Smooth muscle cell (in vitro differentiated cells): Measurements from ENCODE around the gene PCBP2. TPM values are rescaled to one million over a fixed set of nuclear protein-coding genes. Genes with fewer than 3 reads are reported as not detected.

Source experiments
- DNase-seq: peaks from one replicate; lab custom pipeline; 2025; ENCODE audit not compliant: unreplicated experiment; lab: John Stamatoyannopoulos, UW
- H2AFZ ChIP-seq: fragments of 200-600 bp; sonication (generic); 2 replicates; pipeline ENCODE4 v1.6.0; 2016; ENCODE audit warnings: antibody characterized with exemption, low read depth, mild to moderate bottlenecking
- H3F3A ChIP-seq: fragments of 200-600 bp; sonication (generic); 2 replicates; pipeline ENCODE4 v1.6.0; 2017; ENCODE audit warnings: antibody characterized with exemption, low read depth
- H3K27ac ChIP-seq: fragments of 200-600 bp; sonication (generic); 2 replicates; pipeline ENCODE4 v1.5.1; 2016; ENCODE audit warnings: low read depth, mild to moderate bottlenecking
- H3K27me3 ChIP-seq: fragments of 200-600 bp; sonication (generic); 2 replicates; pipeline ENCODE4 v1.6.1; 2016; ENCODE audit warnings: low read depth, mild to moderate bottlenecking
- H3K36me3 ChIP-seq: fragments of 200-600 bp; sonication (generic); 2 replicates; pipeline ENCODE4 v1.5.1; 2016; ENCODE audit warnings: low read depth
- H3K4me1 ChIP-seq: fragments of 200-600 bp; sonication (generic); 2 replicates; pipeline ENCODE4 v1.5.1; 2016; ENCODE audit warnings: low read depth
- H3K4me2 ChIP-seq: fragments of 200-600 bp; sonication (generic); 2 replicates; pipeline ENCODE4 v1.6.0; 2016; ENCODE audit warnings: mild to moderate bottlenecking
- H3K4me3 ChIP-seq: fragments of 200-600 bp; sonication (generic); 2 replicates; pipeline ENCODE4 v1.5.1; 2016; ENCODE audit warnings: mild to moderate bottlenecking
- H3K79me2 ChIP-seq: fragments of 200-600 bp; sonication (generic); 2 replicates; pipeline ENCODE4 v1.6.0; 2016; ENCODE audit warnings: low read depth, mild to moderate bottlenecking
- H3K9ac ChIP-seq: fragments of 200-600 bp; sonication (generic); 2 replicates; pipeline ENCODE4 v1.6.0; 2016; ENCODE audit warnings: low read depth
- H3K9me3 ChIP-seq: fragments of 200-600 bp; sonication (generic); replicated peaks from 2 replicates; pipeline ENCODE4 v1.5.1; 2016; ENCODE audit warnings: low read depth
- H4K20me1 ChIP-seq: fragments of 200-600 bp; sonication (generic); 2 replicates; pipeline ENCODE4 v1.6.0; 2016; ENCODE audit warnings: low read depth
- CTCF ChIP-seq: fragments of 200-600 bp; sonication (generic); IDR thresholded peaks from 2 replicates; pipeline ENCODE4 v1.5.1; 2017; ENCODE audit warnings: borderline replicate concordance, mild to moderate bottlenecking, antibody characterized with exemption; ENCODE audit not compliant: insufficient read depth, poor library complexity, severe bottlenecking
- WGBS: methylation state at CpG from one replicate; pipeline ENCODE4 v1.1.7; 2016; ENCODE audit warnings: low lambda C conversion rate; 5-methylcytosine and 5-hydroxymethylcytosine counted together
- polyA plus RNA-seq: library from polyadenylated mRNA; unstranded; fragments of >200 nt; fragmentation: Nextera tagmentation; extraction: Ambion mirVana; gene quantifications from 2 replicates; pipeline ENCODE4 v1.2.1, GENCODE V29; 2016
- total RNA-seq: library from RNA; depleted of rRNA; stranded (reverse); fragments of >200 nt; gene quantifications from 2 replicates; pipeline ENCODE4 v1.2.3, GENCODE V29; 2014

PCBP2 gene
- total and polyA plus RNA-seq, 2 experiments from 2014 or later = 90.8 to 306 TPM

- peaks cover 98% of the 10 kb centered on the region for H3K79me2 ChIP-seq
- no peak overlapping the region for H3K4me3 ChIP-seq
- no peaks in the 10 kb centered on the region for H3K9me3 ChIP-seq
- H2AFZ ChIP-seq = no peak overlapping the region
- peaks cover 75% of the 10 kb centered on the region for H3K36me3 ChIP-seq
- 87% methylated on average over 2 of the region's 2 CpGs for WGBS
- no peak overlapping the region for H3K9ac ChIP-seq
- H3K27ac ChIP-seq = no peak overlapping the region
- H3K4me1 ChIP-seq = peaks cover 29% of the 10 kb centered on the region
- H4K20me1 ChIP-seq = peaks cover 100% of the 10 kb centered on the region
- TF ChIP-seq CTCF = no peak
- peaks cover 49% of the 10 kb centered on the region for H3F3A ChIP-seq
- H3K4me2 ChIP-seq = no peak overlapping the region
- no peaks in the 10 kb centered on the region for H3K27me3 ChIP-seq
- DNase-seq = no peak
These were observed 13.8 kb downstream of the PCBP2 start for GRCh38 chr12:53465679-53466078.

DNA sequence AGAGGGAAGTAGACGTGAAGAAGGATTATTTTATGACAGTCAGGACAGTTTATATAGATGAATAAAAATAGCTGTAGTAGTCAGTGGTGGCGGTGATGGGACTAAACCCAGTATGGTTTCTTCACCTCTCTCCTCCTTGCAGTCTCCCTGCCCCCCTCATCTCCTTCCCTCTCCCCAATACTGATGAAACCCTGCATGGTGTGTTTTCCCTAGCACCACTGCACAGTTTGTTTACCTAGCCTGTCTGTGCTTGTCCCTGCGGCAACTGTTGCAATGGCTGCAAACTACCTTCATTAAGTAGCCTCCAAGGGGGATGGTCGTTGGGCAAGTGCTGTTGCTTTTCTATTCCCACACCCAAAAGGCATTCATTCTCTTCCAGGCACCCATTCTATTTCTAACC, 14.7 kb downstream of the PCBP2 start:
- Histone ChIP-seq H2AFZ (no peak overlapping the region), H3K9me3 (no peaks in the 10 kb centered on the region), H3K9ac (no peak overlapping the region), H3F3A (peaks cover 51% of the 10 kb centered on the region), H3K79me2 (peaks cover 96% of the 10 kb centered on the region), H3K27ac (no peak overlapping the region), H3K4me2 (no peak overlapping the region), H3K36me3 (peaks cover 69% of the 10 kb centered on the region), H3K27me3 (no peaks in the 10 kb centered on the region), H4K20me1 (peaks cover 99% of the 10 kb centered on the region), H3K4me3 (no peak overlapping the region), H3K4me1 (peaks cover 19% of the 10 kb centered on the region)
- WGBS = 89% methylated on average over 4 of the region's 4 CpGs
- DNase-seq = no peak
- no peak for TF ChIP-seq CTCF

DNA sequence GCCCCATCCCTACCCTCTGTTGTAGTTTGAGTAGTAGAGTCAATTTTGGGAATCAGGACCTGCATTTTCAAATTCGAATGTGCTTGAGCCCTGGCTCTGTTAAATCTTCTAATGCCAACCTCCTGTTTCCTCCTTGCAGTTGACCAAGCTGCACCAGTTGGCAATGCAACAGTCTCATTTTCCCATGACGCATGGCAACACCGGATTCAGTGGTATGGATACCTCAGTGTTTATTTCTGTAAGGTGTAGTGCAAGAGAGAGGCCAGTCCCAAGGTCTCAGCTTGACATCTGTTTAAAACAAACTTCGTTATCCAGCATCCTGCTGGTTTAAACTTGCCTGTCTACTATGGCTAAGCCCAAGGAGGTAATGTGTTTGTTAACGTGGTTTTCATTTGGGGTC, 15.2 kb downstream of the PCBP2 start:
- H3K4me2 ChIP-seq = no peak overlapping the region
- H3K9me3 ChIP-seq = no peaks in the 10 kb centered on the region
- H3K36me3 ChIP-seq = peaks cover 65% of the 10 kb centered on the region
- no peak overlapping the region for H3K9ac ChIP-seq
- H3K4me1 ChIP-seq = peaks cover 15% of the 10 kb centered on the region
- no peak overlapping the region for H3K27ac ChIP-seq
- no peak overlapping the region for H2AFZ ChIP-seq
- H4K20me1 ChIP-seq = peaks cover 99% of the 10 kb centered on the region
- H3K79me2 ChIP-seq = peaks cover 96% of the 10 kb centered on the region
- H3K4me3 ChIP-seq = no peak overlapping the region
- H3F3A ChIP-seq = peaks cover 56% of the 10 kb centered on the region
- WGBS = 96% methylated on average over 5 of the region's 5 CpGs
- TF ChIP-seq CTCF = no peak
- no peak for DNase-seq
- no peaks in the 10 kb centered on the region for H3K27me3 ChIP-seq

DNA sequence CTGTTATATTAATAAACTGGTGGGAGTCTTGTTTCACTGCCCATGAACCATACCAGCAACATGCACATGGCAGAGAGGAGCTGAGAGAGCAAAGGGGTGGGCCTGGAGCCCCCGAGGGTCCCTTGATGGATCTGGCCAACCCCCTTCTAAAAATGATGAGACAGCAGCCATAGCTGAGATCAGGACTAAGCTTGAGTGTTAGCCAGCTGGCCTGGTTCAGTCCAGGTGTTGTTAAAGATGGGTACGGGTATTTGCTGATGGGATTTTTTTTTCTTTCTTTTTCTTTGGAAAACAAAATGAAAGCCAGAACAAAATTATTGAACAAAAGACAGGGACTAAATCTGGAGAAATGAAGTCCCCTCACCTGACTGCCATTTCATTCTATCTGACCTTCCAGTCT, 16.0 kb downstream of the PCBP2 start:
- Histone ChIP-seq H2AFZ (no peak overlapping the region), H3K36me3 (peaks cover 57% of the 10 kb centered on the region), H3F3A (peaks cover 61% of the 10 kb centered on the region), H3K9ac (no peak overlapping the region), H3K27ac (no peak overlapping the region), H3K27me3 (no peaks in the 10 kb centered on the region), H3K79me2 (peaks cover 95% of the 10 kb centered on the region), H3K4me1 (peaks cover 9% of the 10 kb centered on the region), H3K4me2 (no peak overlapping the region), H4K20me1 (peaks cover 99% of the 10 kb centered on the region), H3K9me3 (no peaks in the 10 kb centered on the region), H3K4me3 (no peak overlapping the region)
- DNase-seq = no peak
- 96% methylated on average over 2 of the region's 2 CpGs for WGBS
- no peak for TF ChIP-seq CTCF
